Breast epithelium (tissue), 4 donors: ENCODE measurements around the gene BBS9. TPM values are rescaled to one million over a fixed set of nuclear protein-coding genes. Genes with fewer than 3 reads are reported as not detected.

Source experiments
- DNase-seq, 2 donors: peaks; one replicate each; pipeline ENCODE4 v3.0.0-alpha.2; 2019; ENCODE audit warnings: low spot score in 2 of 2
- H3K27ac ChIP-seq, 2 donors: fragments of 200-600 bp; sonication (generic) in 1 of 2; one replicate each; pipeline ENCODE4 v1.5.1; 2016 to 2019; ENCODE audit warnings: mild to moderate bottlenecking in 1 of 2
- H3K27me3 ChIP-seq, 2 donors: fragments of 200-600 bp; sonication (generic) in 1 of 2; one replicate each; pipeline versions ENCODE4 v1.5.1 to v1.6.0; 2017 to 2019; ENCODE audit warnings: control low read depth in 1 of 2, mild to moderate bottlenecking in 1 of 2
- H3K36me3 ChIP-seq: fragments of 200-600 bp; one replicate; pipeline ENCODE4 v1.5.1; 2019
- H3K4me1 ChIP-seq, 2 donors: fragments of 200-600 bp; sonication (generic); one replicate each; pipeline ENCODE4 v1.5.1; 2016 to 2019; ENCODE audit warnings: control low read depth in 1 of 2
- H3K4me3 ChIP-seq, 3 donors: fragments of 200-600 bp; sonication (generic); 1 replicate in 2 of 3; 2 replicates in 1 of 3; pipeline ENCODE4 v1.5.1; 2016 to 2019; ENCODE audit warnings: mild to moderate bottlenecking in 3 of 3, moderate library complexity in 2 of 3
- H3K9me3 ChIP-seq, 2 donors: fragments of 200-600 bp; sonication (generic) in 1 of 2; one replicate each; pipeline ENCODE4 v1.5.1; 2016 to 2019; ENCODE audit warnings: control low read depth in 1 of 2
- POLR2A ChIP-seq: fragments of 450-650 bp; IDR thresholded peaks from one replicate; pipeline ENCODE4 v1.6.1; 2016; ENCODE audit warnings: antibody characterized with exemption, mild to moderate bottlenecking, moderate library complexity
- POLR2AphosphoS5 ChIP-seq, 3 donors: sonication (generic); formaldehyde crosslinking; IDR thresholded peaks; one replicate each; pipeline ENCODE4 v1.6.1; 2017; ENCODE audit warnings: antibody characterized with exemption in 3 of 3
- intact Hi-C: fragments of 100-400 bp; cut with DNase I; formaldehyde crosslinking; loops from one replicate; pipeline ENCODE4 v1.15.1; 2023; ENCODE audit warnings: low total_unique reads
- total RNA-seq, 3 donors: library from RNA; depleted of rRNA; stranded (reverse); fragments of >200 nt; gene quantifications; one replicate each; pipeline ENCODE4 v1.1.0, GENCODE V29; 2016
- TF ChIP-seq, protein P1 (sequence below), 3 donors: fragments of 450-650 bp; IDR thresholded peaks; one replicate each; pipeline ENCODE4 v1.5.1; 2016 to 2017; ENCODE audit warnings: antibody characterized with exemption in 3 of 3, mild to moderate bottlenecking in 3 of 3, moderate library complexity in 3 of 3

The BBS9 gene
- total RNA-seq, 3 donors from 2014 or later = 27.4 to 49.5 (median 43.6) TPM

DNA sequence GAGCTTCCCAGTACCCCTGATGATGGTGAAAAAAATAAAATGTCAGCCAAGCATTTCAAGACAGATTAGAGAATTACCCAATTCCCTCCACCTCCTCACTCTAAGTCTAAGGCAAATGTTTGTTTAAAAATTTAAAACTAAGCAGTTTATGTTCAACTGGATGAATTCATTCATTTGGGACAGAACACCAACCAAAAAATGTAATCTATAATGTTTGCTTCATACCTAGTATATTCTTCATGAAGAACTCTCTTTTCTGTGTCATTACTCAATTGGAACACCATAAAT is 450.3 kb downstream of the BBS9 start:
- intact Hi-C loops = no loop called here
- no peaks in the 10 kb centered on the region for H3K4me1 ChIP-seq
- TF ChIP-seq POLR2AphosphoS5 (IDR thresholded peaks at IDR 0.05) = no peak
- TF ChIP-seq POLR2A = no peak
- TF ChIP-seq, protein P1, sequence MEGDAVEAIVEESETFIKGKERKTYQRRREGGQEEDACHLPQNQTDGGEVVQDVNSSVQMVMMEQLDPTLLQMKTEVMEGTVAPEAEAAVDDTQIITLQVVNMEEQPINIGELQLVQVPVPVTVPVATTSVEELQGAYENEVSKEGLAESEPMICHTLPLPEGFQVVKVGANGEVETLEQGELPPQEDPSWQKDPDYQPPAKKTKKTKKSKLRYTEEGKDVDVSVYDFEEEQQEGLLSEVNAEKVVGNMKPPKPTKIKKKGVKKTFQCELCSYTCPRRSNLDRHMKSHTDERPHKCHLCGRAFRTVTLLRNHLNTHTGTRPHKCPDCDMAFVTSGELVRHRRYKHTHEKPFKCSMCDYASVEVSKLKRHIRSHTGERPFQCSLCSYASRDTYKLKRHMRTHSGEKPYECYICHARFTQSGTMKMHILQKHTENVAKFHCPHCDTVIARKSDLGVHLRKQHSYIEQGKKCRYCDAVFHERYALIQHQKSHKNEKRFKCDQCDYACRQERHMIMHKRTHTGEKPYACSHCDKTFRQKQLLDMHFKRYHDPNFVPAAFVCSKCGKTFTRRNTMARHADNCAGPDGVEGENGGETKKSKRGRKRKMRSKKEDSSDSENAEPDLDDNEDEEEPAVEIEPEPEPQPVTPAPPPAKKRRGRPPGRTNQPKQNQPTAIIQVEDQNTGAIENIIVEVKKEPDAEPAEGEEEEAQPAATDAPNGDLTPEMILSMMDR (IDR thresholded peaks at IDR 0.05) = no peak

DNA sequence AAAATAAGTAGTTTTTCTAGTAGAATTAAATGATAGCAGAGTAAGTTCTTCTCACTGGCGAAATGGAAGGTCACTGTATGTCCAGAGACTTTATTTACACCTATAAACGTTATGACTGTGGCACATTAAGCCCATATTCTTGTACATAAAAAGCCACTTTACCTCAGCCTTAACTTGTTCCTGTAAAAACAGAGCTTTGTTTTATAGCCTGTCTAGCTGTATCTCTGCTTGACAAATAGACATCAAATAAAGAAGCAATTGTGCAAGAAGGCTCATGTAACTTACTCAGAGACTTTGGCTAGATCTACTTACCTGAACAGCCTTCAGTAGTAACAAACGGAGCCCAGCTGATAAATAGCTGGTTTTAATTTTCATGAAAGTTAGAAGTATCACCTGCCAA is 451.9 kb downstream of the BBS9 start:
- DNase-seq = no peak
- H3K27ac ChIP-seq = no peak overlapping the region
- no peaks in the 10 kb centered on the region for H3K36me3 ChIP-seq
- no peak overlapping the region for H3K4me3 ChIP-seq
- intact Hi-C loops = no loop called here
- no peaks in the 10 kb centered on the region for H3K9me3 ChIP-seq
- no peak for TF ChIP-seq POLR2A
- TF ChIP-seq, protein P1 (IDR thresholded peaks at IDR 0.05) = no peak
- TF ChIP-seq POLR2AphosphoS5 (IDR thresholded peaks at IDR 0.05) = no peak
- no peaks in the 10 kb centered on the region for H3K4me1 ChIP-seq
- no peaks in the 10 kb centered on the region for H3K27me3 ChIP-seq

More for the DNA sequence above, 450.3 kb downstream of the BBS9 start:
- DNase-seq = no peak
- no peaks in the 10 kb centered on the region for H3K27me3 ChIP-seq
- no peaks in the 10 kb centered on the region for H3K9me3 ChIP-seq
- H3K36me3 ChIP-seq = no peaks in the 10 kb centered on the region
- H3K4me3 ChIP-seq = no peak overlapping the region
- H3K27ac ChIP-seq = no peak overlapping the region

DNA sequence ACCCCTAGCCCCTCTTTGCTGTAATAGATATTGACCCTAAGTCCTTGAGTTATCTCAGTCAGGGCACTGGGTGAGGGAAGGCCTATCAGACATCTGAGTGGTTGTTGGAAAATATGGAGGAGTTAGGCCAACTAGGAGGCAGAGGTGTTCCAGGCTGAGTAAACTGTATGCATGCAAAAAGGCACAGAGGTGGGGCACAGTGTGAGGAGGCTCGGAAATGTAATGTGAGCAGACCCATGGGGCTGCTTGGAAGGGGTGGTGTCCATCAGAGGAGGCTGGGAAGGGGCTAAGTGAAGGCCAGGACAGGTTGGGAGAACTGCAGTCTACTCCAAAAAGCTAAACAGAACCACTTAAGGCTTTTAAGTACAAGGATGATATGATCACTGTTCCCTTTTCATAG is 452.7 kb downstream of the BBS9 start:
- intact Hi-C loops = no loop called here

DNA sequence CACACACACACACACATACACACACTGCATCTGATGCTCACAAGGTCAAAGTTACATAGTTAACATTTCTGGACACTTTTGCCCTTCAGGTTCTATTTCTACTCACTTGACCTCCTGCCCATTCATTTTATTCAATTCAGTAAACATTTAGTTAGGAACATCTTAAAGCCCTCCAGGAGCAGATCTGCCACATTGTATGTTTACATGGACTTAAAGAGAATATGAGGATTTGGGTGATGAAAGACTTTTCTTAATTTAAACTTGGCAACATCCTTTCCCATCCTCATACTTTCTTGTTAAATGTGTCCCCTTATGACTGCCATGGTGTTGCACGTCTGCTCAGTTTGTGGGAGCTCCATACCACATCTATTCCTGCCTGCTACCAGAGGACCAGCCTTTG is 453.2 kb downstream of the BBS9 start:
- no peak overlapping the region for H3K27ac ChIP-seq
- H3K4me1 ChIP-seq = no peaks in the 10 kb centered on the region
- no peak for DNase-seq
- TF ChIP-seq, protein P1 (IDR thresholded peaks at IDR 0.05) = no peak
- no peak for TF ChIP-seq POLR2A
- no peak for TF ChIP-seq POLR2AphosphoS5 (IDR thresholded peaks at IDR 0.05)
- no peaks in the 10 kb centered on the region for H3K36me3 ChIP-seq
- H3K9me3 ChIP-seq = no peaks in the 10 kb centered on the region
- intact Hi-C loops = no loop called here
- no peaks in the 10 kb centered on the region for H3K27me3 ChIP-seq
- no peak overlapping the region for H3K4me3 ChIP-seq

More for the DNA sequence above, 452.7 kb downstream of the BBS9 start:
- Histone ChIP-seq H3K4me1 (no peaks in the 10 kb centered on the region), H3K9me3 (no peaks in the 10 kb centered on the region), H3K4me3 (no peak overlapping the region), H3K27ac (no peak overlapping the region), H3K27me3 (no peaks in the 10 kb centered on the region), H3K36me3 (no peaks in the 10 kb centered on the region)
- no peak for DNase-seq
- TF ChIP-seq, protein P1 (IDR thresholded peaks at IDR 0.05) = no peak
- TF ChIP-seq POLR2AphosphoS5 (IDR thresholded peaks at IDR 0.05) (no peak), POLR2A (no peak)

DNA sequence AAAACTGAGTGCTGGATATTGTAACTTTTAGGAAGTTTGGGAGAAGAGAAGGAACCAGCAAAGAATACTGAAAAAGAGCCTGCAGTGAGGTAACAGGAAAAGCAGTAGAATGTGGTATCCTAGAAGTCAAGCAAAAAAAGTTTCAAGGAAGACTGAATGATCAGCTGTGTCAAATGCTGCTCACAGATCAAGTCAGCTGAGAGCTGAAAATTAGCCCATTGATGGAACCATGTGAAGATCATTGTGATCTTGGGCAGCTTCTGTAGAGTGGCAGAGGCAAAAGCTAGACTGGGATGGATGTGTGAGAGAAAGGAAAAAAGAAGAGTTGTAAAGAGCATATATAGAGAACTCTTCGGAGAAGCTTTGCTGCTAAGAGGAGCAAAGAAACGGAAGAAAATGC is 460.5 kb downstream of the BBS9 start:
- TF ChIP-seq, protein P1 (IDR thresholded peaks at IDR 0.05) = no peak
- TF ChIP-seq POLR2AphosphoS5 (IDR thresholded peaks at IDR 0.05) = no peak
- TF ChIP-seq POLR2A = no peak
- Histone ChIP-seq H3K4me1 (no peaks in the 10 kb centered on the region), H3K27ac (no peak overlapping the region), H3K9me3 (no peaks in the 10 kb centered on the region), H3K4me3 (no peak overlapping the region), H3K36me3 (no peaks in the 10 kb centered on the region), H3K27me3 (no peaks in the 10 kb centered on the region)
- intact Hi-C loops = no loop called here
- DNase-seq = no peak
